Measurements from ENCODE around the gene BPHL. TPM values are rescaled to one million over a fixed set of nuclear protein-coding genes. Genes with fewer than 3 reads are reported as not detected.

Gene BPHL
- total and polyA plus RNA-seq, 2 of the 4 experiments (the other 2 are of a cell fraction): 14.7 to 16.3 TPM

DNA sequence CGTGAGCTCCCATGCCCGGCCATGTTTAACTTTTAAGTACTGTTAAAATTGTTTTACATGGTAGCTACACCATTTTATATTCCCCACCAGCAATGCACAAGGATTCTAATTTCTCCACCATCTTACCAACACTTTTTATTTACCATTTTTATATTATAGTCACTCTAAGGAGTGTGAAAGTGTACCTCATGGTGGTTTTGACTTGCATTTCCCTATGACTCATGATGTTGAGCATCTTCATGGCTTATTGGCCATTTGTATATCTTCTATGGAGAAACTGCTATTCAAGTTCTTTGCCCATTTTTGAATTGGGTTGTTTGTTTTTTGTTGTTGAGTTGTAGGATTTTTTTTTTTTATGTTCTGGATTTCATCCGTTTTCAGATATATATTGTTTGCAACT, 15.6 kb upstream of the BPHL start:
- Histone ChIP-seq H3K4me2 (ENCODE audit: low read depth, low read length) (no peak overlapping the region), H3K9me1 (ENCODE audit: insufficient read depth, low read length) (no peaks in the 10 kb centered on the region; the same call in 1 of the 2 replicates), H4K8ac (ENCODE audit: low read depth in 2 of 2, low read length in 2 of 2) (no peak overlapping the region), H3K23ac (ENCODE audit: low read depth, low read length) (no peak overlapping the region), H3K4me1 (ENCODE audit: control insufficient read depth, insufficient read depth, low read length) (peaks cover 5% of the 10 kb centered on the region; the same call in 1 of the 2 replicates), H4K91ac (ENCODE audit: insufficient read depth, low read depth, low read length) (no peak overlapping the region), H4K5ac (ENCODE audit: low read depth, low read length) (no peak overlapping the region), H3K14ac (replicated peaks; ENCODE audit: low read depth, low read length) (no peak overlapping the region), H4K20me1 (ENCODE audit: insufficient read depth, low read length) (no peaks in the 10 kb centered on the region), H3K9me3 (ENCODE audit: control insufficient read depth, insufficient read depth, low read length) (no peaks in the 10 kb centered on the region), H2BK20ac (ENCODE audit: low read depth, low read length) (no peak overlapping the region), H3K18ac (ENCODE audit: low read depth, low read length) (no peak overlapping the region), H3K56ac (ENCODE audit: extremely low read depth, insufficient read depth, low read length) (no peak overlapping the region), H2AK9ac (replicated peaks; ENCODE audit: low read depth, low read length, poor library complexity) (no peak overlapping the region), H3K27me3 (ENCODE audit: control insufficient read depth, insufficient read depth, low read length) (no peaks in the 10 kb centered on the region), H3K79me1 (ENCODE audit: low read depth in 1 of 2, low read length in 2 of 2) (peaks cover 11 to 15% of the 10 kb centered on the region in 2 experiments), H2AFZ (replicated peaks; ENCODE audit: low read length, poor library complexity) (no peak overlapping the region), H2AK5ac (ENCODE audit: low read depth, low read length) (no peak overlapping the region), H3K27ac (ENCODE audit: insufficient read depth, low read length) (no peak overlapping the region), H2BK15ac (ENCODE audit: low read depth, low read length) (no peak overlapping the region), H2BK120ac (ENCODE audit: low read depth, low read length) (no peak overlapping the region), H3K36me3 (ENCODE audit: control insufficient read depth, insufficient read depth, low read length) (peaks cover 23% of the 10 kb centered on the region), H3K9ac (ENCODE audit: low read depth, low read length) (no peak overlapping the region), H3K4me3 (ENCODE audit: insufficient read depth, low read depth, low read length) (no peak overlapping the region), H2BK5ac (ENCODE audit: low read depth, low read length, poor library complexity, severe bottlenecking) (no peak overlapping the region), H3K4ac (ENCODE audit: low read depth, low read length) (no peak overlapping the region)
- DNase-seq: peak; percentile 28
- ATAC-seq (ENCODE audit: low read depth): 0 out of 2 replicates have a peak, but pooled peaks have one; percentile 29
- TF ChIP-seq, protein P1, sequence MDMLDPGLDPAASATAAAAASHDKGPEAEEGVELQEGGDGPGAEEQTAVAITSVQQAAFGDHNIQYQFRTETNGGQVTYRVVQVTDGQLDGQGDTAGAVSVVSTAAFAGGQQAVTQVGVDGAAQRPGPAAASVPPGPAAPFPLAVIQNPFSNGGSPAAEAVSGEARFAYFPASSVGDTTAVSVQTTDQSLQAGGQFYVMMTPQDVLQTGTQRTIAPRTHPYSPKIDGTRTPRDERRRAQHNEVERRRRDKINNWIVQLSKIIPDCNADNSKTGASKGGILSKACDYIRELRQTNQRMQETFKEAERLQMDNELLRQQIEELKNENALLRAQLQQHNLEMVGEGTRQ (IDR thresholded peaks at IDR 0.05; ENCODE audit: low read depth, low read length): no peak
- TF ChIP-seq, protein P2, sequence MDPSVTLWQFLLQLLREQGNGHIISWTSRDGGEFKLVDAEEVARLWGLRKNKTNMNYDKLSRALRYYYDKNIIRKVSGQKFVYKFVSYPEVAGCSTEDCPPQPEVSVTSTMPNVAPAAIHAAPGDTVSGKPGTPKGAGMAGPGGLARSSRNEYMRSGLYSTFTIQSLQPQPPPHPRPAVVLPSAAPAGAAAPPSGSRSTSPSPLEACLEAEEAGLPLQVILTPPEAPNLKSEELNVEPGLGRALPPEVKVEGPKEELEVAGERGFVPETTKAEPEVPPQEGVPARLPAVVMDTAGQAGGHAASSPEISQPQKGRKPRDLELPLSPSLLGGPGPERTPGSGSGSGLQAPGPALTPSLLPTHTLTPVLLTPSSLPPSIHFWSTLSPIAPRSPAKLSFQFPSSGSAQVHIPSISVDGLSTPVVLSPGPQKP (IDR thresholded peaks at IDR 0.05; ENCODE audit: borderline replicate concordance, low read depth, low read length): no peak
- TF ChIP-seq RFX5 (IDR thresholded peaks at IDR 0.05; ENCODE audit: low read depth, low read length): no peak
- TF ChIP-seq CEBPB (IDR thresholded peaks at IDR 0.05; ENCODE audit: low read depth, low read length): no peak
- no peak for TF ChIP-seq RCOR1 (IDR thresholded peaks at IDR 0.05; ENCODE audit: insufficient replicate concordance, low read length)
- TF ChIP-seq SMC3 (IDR thresholded peaks at IDR 0.05; ENCODE audit: low read depth, low read length): no peak
- no peak for TF ChIP-seq BHLHE40 (IDR thresholded peaks at IDR 0.05; ENCODE audit: low read depth, low read length)
- no peak for TF ChIP-seq NFE2L2 (IDR thresholded peaks at IDR 0.05; ENCODE audit: low read depth, low read length)
- TF ChIP-seq FOS (IDR thresholded peaks at IDR 0.05; ENCODE audit: low read depth, low read length): no peak
- TF ChIP-seq, protein P3, sequence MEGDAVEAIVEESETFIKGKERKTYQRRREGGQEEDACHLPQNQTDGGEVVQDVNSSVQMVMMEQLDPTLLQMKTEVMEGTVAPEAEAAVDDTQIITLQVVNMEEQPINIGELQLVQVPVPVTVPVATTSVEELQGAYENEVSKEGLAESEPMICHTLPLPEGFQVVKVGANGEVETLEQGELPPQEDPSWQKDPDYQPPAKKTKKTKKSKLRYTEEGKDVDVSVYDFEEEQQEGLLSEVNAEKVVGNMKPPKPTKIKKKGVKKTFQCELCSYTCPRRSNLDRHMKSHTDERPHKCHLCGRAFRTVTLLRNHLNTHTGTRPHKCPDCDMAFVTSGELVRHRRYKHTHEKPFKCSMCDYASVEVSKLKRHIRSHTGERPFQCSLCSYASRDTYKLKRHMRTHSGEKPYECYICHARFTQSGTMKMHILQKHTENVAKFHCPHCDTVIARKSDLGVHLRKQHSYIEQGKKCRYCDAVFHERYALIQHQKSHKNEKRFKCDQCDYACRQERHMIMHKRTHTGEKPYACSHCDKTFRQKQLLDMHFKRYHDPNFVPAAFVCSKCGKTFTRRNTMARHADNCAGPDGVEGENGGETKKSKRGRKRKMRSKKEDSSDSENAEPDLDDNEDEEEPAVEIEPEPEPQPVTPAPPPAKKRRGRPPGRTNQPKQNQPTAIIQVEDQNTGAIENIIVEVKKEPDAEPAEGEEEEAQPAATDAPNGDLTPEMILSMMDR (conservative IDR thresholded peaks at IDR 0.05; ENCODE audit: low read depth, low read length): no peak
- TF ChIP-seq POLR2A (IDR thresholded peaks at IDR 0.05; ENCODE audit: low read depth, low read length): no peak
- no peak for TF ChIP-seq MAFK (IDR thresholded peaks at IDR 0.05; ENCODE audit: low read depth, low read length)
- no peak for TF ChIP-seq MXI1 (IDR thresholded peaks at IDR 0.05; ENCODE audit: borderline replicate concordance, low read depth, low read length)
- TF ChIP-seq CHD1 (IDR thresholded peaks at IDR 0.05; ENCODE audit: low read depth, low read length): no peak
- no peak for TF ChIP-seq RAD21 (IDR thresholded peaks at IDR 0.05; ENCODE audit: low read length)
- no peak for TF ChIP-seq MAZ (IDR thresholded peaks at IDR 0.05; ENCODE audit: borderline replicate concordance, low read depth, low read length)
- no TSS peak for BruUV-seq (replicated peaks)
- intact Hi-C loops (cut with micrococcal nuclease): no loop called here
- ChIA-PET POLR2A (ENCODE audit: unreplicated experiment) (no interaction called here), CTCF (interaction anchor here (0.7 kb wide), 1 partner anchor 1383 kb away, joined by 3 read pairs; no protein-coding TSS in a partner anchor)
- WGBS, 2 experiments (ENCODE audit: extremely low coverage in 2 of 2, insufficient read length in 1 of 2): no CpG with 5 or more reads among the region's 3 CpGs
- in situ Hi-C loops (cut with MboI; ENCODE audit: low sequenced_read_pairs): loop anchor here (25.0 kb wide), 1 partner anchor 884 kb away; no protein-coding TSS in a partner anchor
- dilution Hi-C loops (cut with HindIII; ENCODE audit: low sequenced_read_pairs, unreplicated experiment): no loop called here

Measured in IMR-90 (cell line).